ENCODE results near the gene GET4. TPM values are rescaled to one million over a fixed set of nuclear protein-coding genes. Genes with fewer than 3 reads are reported as not detected.

The GET4 gene
- total RNA-seq, 1 donor from 2014 or later, result 17.2 TPM

GRCh38 chr7:900331-901040 is 24.1 kb downstream of the GET4 start:
- TF ChIP-seq EZH2 (IDR thresholded peaks at IDR 0.05), result no peak
- TF ChIP-seq CTCF (IDR thresholded peaks at IDR 0.05), result no peak
- TF ChIP-seq EZH2phosphoT487 (IDR thresholded peaks at IDR 0.05), result no peak
- Histone ChIP-seq H2AFZ (replicated peaks) (no peak overlapping the region), H3K79me2 (ENCODE audit: low read depth) (no peaks in the 10 kb centered on the region), H3K9ac (no peak overlapping the region), H4K20me1 (ENCODE audit: low read depth) (peaks cover 10% of the 10 kb centered on the region), H3K36me3 (no peaks in the 10 kb centered on the region), H3K4me3 (no peak overlapping the region), H3K27ac (no peak overlapping the region), H3K4me1 (peaks cover 2% of the 10 kb centered on the region), H3K27me3 (peaks cover 16% of the 10 kb centered on the region), H3F3A (ENCODE audit: low read depth) (no peaks in the 10 kb centered on the region), H3K4me2 (no peak overlapping the region), H3K9me3 (ENCODE audit: low read depth) (no peaks in the 10 kb centered on the region)
- Mint-ChIP-seq H3K27ac (no peak overlapping the region), H3K4me1 (peaks cover 4% of the 10 kb centered on the region), H3K4me3 (no peak overlapping the region), H3K9me3 (no peaks in the 10 kb centered on the region), H3K36me3 (peaks cover 6% of the 10 kb centered on the region), H3K27me3 (ENCODE audit: insufficient read depth, low read depth) (peaks cover 16% of the 10 kb centered on the region)
- no peak for DNase-seq (ENCODE audit: low spot score)

GRCh38 chr7:901041-901387 is 24.7 kb downstream of the GET4 start:
- H3K27ac ChIP-seq, result no peak overlapping the region
- H3K79me2 ChIP-seq (ENCODE audit: low read depth), result no peaks in the 10 kb centered on the region
- H3F3A ChIP-seq (ENCODE audit: low read depth), result no peaks in the 10 kb centered on the region
- Mint-ChIP-seq H3K27me3 (ENCODE audit: insufficient read depth, low read depth) (peaks cover 15% of the 10 kb centered on the region), H3K9me3 (no peaks in the 10 kb centered on the region), H3K27ac (no peak overlapping the region), H3K36me3 (peaks cover 4% of the 10 kb centered on the region), H3K4me1 (peaks cover 4% of the 10 kb centered on the region), H3K4me3 (no peak overlapping the region)
- peaks cover 22% of the 10 kb centered on the region for H3K27me3 ChIP-seq
- TF ChIP-seq EZH2 (IDR thresholded peaks at IDR 0.05), result no peak
- no peak for TF ChIP-seq EZH2phosphoT487 (IDR thresholded peaks at IDR 0.05)
- TF ChIP-seq CTCF (IDR thresholded peaks at IDR 0.05), result no peak
- peaks cover 6% of the 10 kb centered on the region for H4K20me1 ChIP-seq (ENCODE audit: low read depth)
- H3K4me3 ChIP-seq, result no peak overlapping the region
- no peak for DNase-seq (ENCODE audit: low spot score)
- no peak overlapping the region for H3K4me2 ChIP-seq
- H3K4me1 ChIP-seq, result peaks cover 2% of the 10 kb centered on the region
- no peaks in the 10 kb centered on the region for H3K36me3 ChIP-seq
- no peaks in the 10 kb centered on the region for H3K9me3 ChIP-seq (ENCODE audit: low read depth)
- H2AFZ ChIP-seq (replicated peaks), result no peak overlapping the region
- H3K9ac ChIP-seq, result no peak overlapping the region

GRCh38 chr7:901388-902154 is 25.2 kb downstream of the GET4 start:
- Histone ChIP-seq H3K79me2 (ENCODE audit: low read depth) (no peaks in the 10 kb centered on the region), H3K4me2 (peak overlapping the region; percentile 38), H3K4me3 (no peak overlapping the region), H4K20me1 (ENCODE audit: low read depth) (peaks cover under 1% of the 10 kb centered on the region), H3K4me1 (peaks cover 2% of the 10 kb centered on the region), H3K36me3 (no peaks in the 10 kb centered on the region), H3F3A (ENCODE audit: low read depth) (no peaks in the 10 kb centered on the region), H3K9me3 (ENCODE audit: low read depth) (no peaks in the 10 kb centered on the region), H2AFZ (replicated peaks) (no peak overlapping the region), H3K27me3 (peaks cover 27% of the 10 kb centered on the region), H3K27ac (no peak overlapping the region), H3K9ac (no peak overlapping the region)
- Mint-ChIP-seq H3K4me3 (no peak overlapping the region), H3K27ac (no peak overlapping the region), H3K4me1 (peaks cover 4% of the 10 kb centered on the region), H3K27me3 (ENCODE audit: insufficient read depth, low read depth) (peaks cover 13% of the 10 kb centered on the region), H3K36me3 (no peaks in the 10 kb centered on the region), H3K9me3 (no peaks in the 10 kb centered on the region)
- DNase-seq (ENCODE audit: low spot score), result peak; percentile 96
- TF ChIP-seq CTCF (IDR thresholded peaks at IDR 0.05), result no peak
- TF ChIP-seq EZH2phosphoT487 (IDR thresholded peaks at IDR 0.05), result no peak
- no peak for TF ChIP-seq EZH2 (IDR thresholded peaks at IDR 0.05)
